ENCODE measurements around the gene CYP2A6.
"Not testable (repeated sequence)": the region's sequence is repeated elsewhere in the genome, so short reads cannot be mapped to it uniquely, and the experiment has no call there.

Gene CYP2A6

GRCh38 chr19:40850277-40850676 is at the start of gene CYP2A6:
Gene CYP2A6 (minus strand): TSS chr19:40850447. CDS start chr19:40850426, 21 bp downstream.
- DNase-seq, result not testable (repeated sequence)

GRCh38 chr19:40899964-40900363 is 49.7 kb upstream of the CYP2A6 start:
- not testable (repeated sequence) for DNase-seq

- DNase-seq, result not testable (repeated sequence)
Measured at GRCh38 chr19:40896843-40897789, 46.9 kb upstream of the CYP2A6 start.

- no peak for DNase-seq
Measured at GRCh38 chr19:40896418-40896796, 46.2 kb upstream of the CYP2A6 start.

- DNase-seq, result no peak
Measured at GRCh38 chr19:40893112-40893511, 42.9 kb upstream of the CYP2A6 start.

GRCh38 chr19:40889366-40889765 is 39.1 kb upstream of the CYP2A6 start:
- DNase-seq, result no peak

- no peak for DNase-seq
Measured at GRCh38 chr19:40888191-40888590, 37.9 kb upstream of the CYP2A6 start.

- not testable (repeated sequence) for DNase-seq
Measured at GRCh38 chr19:40884187-40884931, 34.1 kb upstream of the CYP2A6 start.

GRCh38 chr19:40882062-40882461 is 31.8 kb upstream of the CYP2A6 start, which contains the start of gene CYP2A7:
Gene CYP2A7 (minus strand): TSS chr19:40882231. CDS start chr19:40882210, 21 bp downstream.
- DNase-seq, result not testable (repeated sequence)

GRCh38 chr19:40879349-40879748 is 29.1 kb upstream of the CYP2A6 start:
- DNase-seq, result not testable (repeated sequence)

GRCh38 chr19:40875526-40875951 is 25.3 kb upstream of the CYP2A6 start:
- DNase-seq, result not testable (repeated sequence)

- DNase-seq, result not testable (repeated sequence)
Measured at GRCh38 chr19:40874874-40875273, 24.6 kb upstream of the CYP2A6 start.

GRCh38 chr19:40873873-40874272 is 23.6 kb upstream of the CYP2A6 start:
- DNase-seq, result not testable (repeated sequence)

GRCh38 chr19:40872209-40872608 is 22.0 kb upstream of the CYP2A6 start:
- DNase-seq, result no peak

- DNase-seq, result no peak
Measured at GRCh38 chr19:40867701-40868100, 17.5 kb upstream of the CYP2A6 start.

GRCh38 chr19:40864739-40865496 is 14.7 kb upstream of the CYP2A6 start:
- not testable (repeated sequence) for DNase-seq

GRCh38 chr19:40862785-40863184 is 12.5 kb upstream of the CYP2A6 start:
- no peak for DNase-seq

GRCh38 chr19:40862333-40862732 is 12.1 kb upstream of the CYP2A6 start:
- DNase-seq, result no peak

- DNase-seq, result no peak
Measured at GRCh38 chr19:40858109-40858508, 7.9 kb upstream of the CYP2A6 start.

- not testable (repeated sequence) for DNase-seq
Measured at GRCh38 chr19:40852467-40853152, 2.4 kb upstream of the CYP2A6 start.

- DNase-seq, result not testable (repeated sequence)
Measured at GRCh38 chr19:40846722-40847121, 3.5 kb downstream of the CYP2A6 start.

GRCh38 chr19:40843653-40844052 is 6.6 kb downstream of the CYP2A6 start:
- not testable (repeated sequence) for DNase-seq

Measured in midbrain (tissue), 1 donor.